Osteoblast (primary cell): Measurements from ENCODE around the gene DCD. TPM values are rescaled to one million over a fixed set of nuclear protein-coding genes. Genes with fewer than 3 reads are reported as not detected.
"Not testable (repeated sequence)": the region's sequence is repeated elsewhere in the genome, so short reads cannot be mapped to it uniquely, and the experiment has no call there.

Source experiments
- DNase-seq: peaks from one replicate; pipeline ENCODE4 v3.0.0; 2011; ENCODE audit warnings: low spot score, mixed read lengths; ENCODE audit not compliant: insufficient read length; ENCODE audit errors: missing footprints
- H2AFZ ChIP-seq: 2 replicates; pipeline ENCODE4 v1.6.0; 2011; ENCODE audit warnings: mild to moderate bottlenecking, low read length
- H3K27ac ChIP-seq: 2 replicates; pipeline ENCODE4 v1.5.1; 2011; ENCODE audit warnings: mild to moderate bottlenecking, low read depth, low read length, moderate library complexity
- H3K27me3 ChIP-seq: 2 replicates; pipeline ENCODE4 v1.6.0; 2012; ENCODE audit warnings: mild to moderate bottlenecking, control low read depth, inconsistent platforms, low read length, moderate library complexity; ENCODE audit not compliant: insufficient read depth
- H3K36me3 ChIP-seq: 2 replicates; pipeline ENCODE4 v1.5.1; 2011; ENCODE audit warnings: mild to moderate bottlenecking, low read length, control low read depth, moderate library complexity; ENCODE audit not compliant: insufficient read depth
- H3K4me1 ChIP-seq: 2 replicates; pipeline ENCODE4 v1.5.1; 2011; ENCODE audit warnings: mild to moderate bottlenecking, low read length, control low read depth, moderate library complexity; ENCODE audit not compliant: insufficient read depth
- H3K4me2 ChIP-seq: 2 replicates; pipeline ENCODE4 v1.6.0; 2011; ENCODE audit warnings: mild to moderate bottlenecking, low read length; ENCODE audit not compliant: insufficient read depth
- H3K4me3 ChIP-seq: fragments of 200-600 bp; sonication (generic); 3 replicates; pipeline ENCODE4 v1.5.1; 2012; ENCODE audit warnings: mild to moderate bottlenecking, low read length, inconsistent platforms; ENCODE audit not compliant: insufficient read depth
- H3K79me2 ChIP-seq: 2 replicates; pipeline ENCODE4 v1.6.0; 2012; ENCODE audit warnings: mild to moderate bottlenecking, low read length, control low read depth, inconsistent platforms; ENCODE audit not compliant: insufficient read depth
- H3K9me3 ChIP-seq: 2 replicates; pipeline ENCODE4 v1.5.1; 2011; ENCODE audit warnings: low read depth, low read length, control low read depth
- H4K20me1 ChIP-seq: 2 replicates; pipeline ENCODE4 v1.6.0; 2012; ENCODE audit warnings: mild to moderate bottlenecking, low read length, control low read depth; ENCODE audit not compliant: insufficient read depth
- CTCF ChIP-seq: IDR thresholded peaks from 2 replicates; pipeline ENCODE4 v1.5.1; 2011; ENCODE audit warnings: mild to moderate bottlenecking, low read depth, low read length, moderate library complexity; ENCODE audit errors: extremely low read depth
- total RNA-seq: library from RNA; depleted of rRNA; stranded (reverse); fragments of >200 nt; gene quantifications from 2 replicates; pipeline ENCODE4 v1.2.3, GENCODE V29; 2012

The DCD gene
- total RNA-seq, 1 donor = not detected

GRCh38 chr12:54649825-54650224 lies 1.7 kb upstream of the DCD start:
- no peak for DNase-seq

GRCh38 chr12:54641554-54641953 lies 6.6 kb downstream of the DCD start:
- no peaks in the 10 kb centered on the region for H3K79me2 ChIP-seq
- H2AFZ ChIP-seq = no peak overlapping the region
- no peak for TF ChIP-seq CTCF
- H3K4me2 ChIP-seq = no peak overlapping the region
- no peaks in the 10 kb centered on the region for H3K9me3 ChIP-seq
- peaks cover 3% of the 10 kb centered on the region for H3K27me3 ChIP-seq
- H4K20me1 ChIP-seq = no peaks in the 10 kb centered on the region
- H3K4me1 ChIP-seq = no peaks in the 10 kb centered on the region
- DNase-seq = no peak
- no peak overlapping the region for H3K4me3 ChIP-seq
- H3K36me3 ChIP-seq = no peaks in the 10 kb centered on the region
- H3K27ac ChIP-seq = no peak overlapping the region

More at GRCh38 chr12:54649825-54650224, 1.7 kb upstream of the DCD start:
- peaks cover 3% of the 10 kb centered on the region for H3K27me3 ChIP-seq
- no peak overlapping the region for H3K4me2 ChIP-seq
- H4K20me1 ChIP-seq = no peaks in the 10 kb centered on the region
- H3K4me3 ChIP-seq = no peak overlapping the region
- no peak overlapping the region for H2AFZ ChIP-seq
- H3K36me3 ChIP-seq = no peaks in the 10 kb centered on the region
- H3K27ac ChIP-seq = no peak overlapping the region
- no peaks in the 10 kb centered on the region for H3K4me1 ChIP-seq
- TF ChIP-seq CTCF = no peak
- H3K9me3 ChIP-seq = no peaks in the 10 kb centered on the region
- H3K79me2 ChIP-seq = no peaks in the 10 kb centered on the region

GRCh38 chr12:54641089-54641488 lies 7.1 kb downstream of the DCD start:
- Histone ChIP-seq H2AFZ (no peak overlapping the region), H3K4me1 (no peaks in the 10 kb centered on the region), H3K27ac (no peak overlapping the region), H3K4me2 (no peak overlapping the region), H3K36me3 (no peaks in the 10 kb centered on the region), H3K9me3 (no peaks in the 10 kb centered on the region), H3K27me3 (no peaks in the 10 kb centered on the region), H3K79me2 (no peaks in the 10 kb centered on the region), H3K4me3 (no peak overlapping the region), H4K20me1 (no peaks in the 10 kb centered on the region)
- no peak for DNase-seq
- no peak for TF ChIP-seq CTCF

GRCh38 chr12:54639112-54639511 lies 9.1 kb downstream of the DCD start:
- not testable (repeated sequence) for H4K20me1 ChIP-seq, H3K27ac ChIP-seq, H2AFZ ChIP-seq, H3K79me2 ChIP-seq, H3K9me3 ChIP-seq, H3K4me3 ChIP-seq, H3K36me3 ChIP-seq, H3K4me2 ChIP-seq, DNase-seq, H3K27me3 ChIP-seq, H3K4me1 ChIP-seq
